HFF-Myc (cell line): ENCODE results near the gene TIAM1.
A peak's percentile ranks its signal among the peaks of the same experiment; 100 is the strongest.

Experiments used
- DNase-seq: peaks from one replicate; pipeline ENCODE4 v3.0.0-alpha.2; 2011; ENCODE audit warnings: low read depth; ENCODE audit errors: extremely low read depth
- H3K4me3 ChIP-seq: replicated peaks from 2 replicates; pipeline ENCODE4 v1.5.1; 2011; ENCODE audit warnings: low read depth, mild to moderate bottlenecking, control low read depth, low read length
- CTCF ChIP-seq: IDR thresholded peaks from 2 replicates; pipeline ENCODE4 v1.5.1; 2012; ENCODE audit warnings: mild to moderate bottlenecking, low read depth, low read length, control low read depth; ENCODE audit errors: missing control alignments

TIAM1 gene

DNA sequence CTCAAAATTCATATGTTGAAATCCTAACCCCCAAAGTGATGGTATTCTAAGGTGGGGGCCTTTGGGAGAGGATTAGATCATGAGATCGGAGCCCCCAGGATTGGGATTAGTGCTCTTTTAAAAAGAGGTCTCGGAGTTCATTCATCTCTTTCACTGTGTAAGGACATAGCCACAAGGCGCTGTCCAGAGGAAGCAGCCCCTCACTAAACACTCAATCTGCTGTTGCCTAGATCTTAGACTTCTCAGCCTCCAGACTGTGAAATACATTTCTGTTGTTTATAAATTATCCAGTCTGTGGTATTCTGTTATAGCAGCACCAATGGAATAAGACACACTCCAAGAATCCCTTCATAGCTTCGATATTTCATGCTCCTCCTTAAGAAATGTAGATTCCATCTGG is 12.4 kb upstream of the TIAM1 start:
- no peak for TF ChIP-seq CTCF
- H3K4me3 ChIP-seq, result no peak overlapping the region
- DNase-seq, result no peak

DNA sequence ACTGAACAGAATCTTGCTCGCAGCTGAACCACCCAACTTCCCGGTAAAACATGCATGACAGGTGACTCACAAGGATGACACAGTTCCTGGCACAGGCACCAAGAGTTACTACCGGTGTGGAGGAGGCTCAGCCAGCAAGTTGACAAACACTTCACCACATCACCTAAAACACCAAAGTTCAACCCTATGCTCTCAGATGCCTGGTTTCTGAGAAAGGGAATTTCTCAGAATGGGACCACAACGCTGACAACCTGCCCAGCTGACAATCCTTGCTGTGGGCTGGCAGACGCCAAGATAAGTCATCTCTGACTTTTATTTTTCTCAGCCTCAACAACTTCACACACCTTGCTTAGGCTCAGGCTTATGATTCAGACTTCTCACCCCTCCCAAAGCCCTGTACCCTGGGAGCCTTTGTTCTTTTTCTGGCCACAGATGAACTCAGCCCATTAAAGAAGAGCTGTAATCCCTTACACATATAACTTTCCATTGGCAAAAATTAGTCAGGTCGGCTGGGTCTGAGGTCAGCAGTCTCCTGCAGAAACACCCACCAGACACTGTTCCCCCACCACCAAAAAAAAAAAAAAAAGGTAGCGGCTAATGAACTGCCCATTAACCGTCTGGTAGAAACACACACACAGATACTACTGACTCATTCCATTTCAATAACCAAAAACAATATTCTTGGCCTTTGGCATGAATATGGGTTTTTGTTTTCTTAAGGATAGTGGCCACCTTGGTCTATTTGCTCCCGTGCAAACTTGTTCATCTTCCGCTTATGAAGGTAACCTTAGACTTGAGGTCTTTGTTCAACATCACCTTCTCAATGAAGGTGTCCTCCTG is 10.8 kb upstream of the TIAM1 start:
- no peak for TF ChIP-seq CTCF
- H3K4me3 ChIP-seq, result no peak overlapping the region
- peak; percentile 29 for DNase-seq

DNA sequence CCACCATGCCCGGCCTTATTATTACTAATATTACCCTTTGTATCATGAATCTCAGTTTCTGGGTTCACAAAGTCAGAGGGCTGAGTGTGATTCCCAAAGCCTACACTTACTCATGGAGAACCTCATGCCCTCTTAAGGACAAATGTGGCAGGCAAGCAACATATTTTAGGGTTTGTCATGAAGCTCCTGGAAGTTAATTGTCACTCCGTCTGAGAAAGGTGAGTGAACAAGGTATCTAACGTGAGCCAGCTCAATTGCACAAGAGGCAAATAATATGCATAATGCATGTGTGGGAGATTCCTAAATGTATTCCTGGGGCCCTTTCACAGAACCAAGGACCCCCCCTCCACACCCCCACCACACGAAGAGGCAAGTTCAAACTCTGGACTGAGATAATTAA is 10.1 kb upstream of the TIAM1 start:
- DNase-seq, result no peak
- no peak overlapping the region for H3K4me3 ChIP-seq

DNA sequence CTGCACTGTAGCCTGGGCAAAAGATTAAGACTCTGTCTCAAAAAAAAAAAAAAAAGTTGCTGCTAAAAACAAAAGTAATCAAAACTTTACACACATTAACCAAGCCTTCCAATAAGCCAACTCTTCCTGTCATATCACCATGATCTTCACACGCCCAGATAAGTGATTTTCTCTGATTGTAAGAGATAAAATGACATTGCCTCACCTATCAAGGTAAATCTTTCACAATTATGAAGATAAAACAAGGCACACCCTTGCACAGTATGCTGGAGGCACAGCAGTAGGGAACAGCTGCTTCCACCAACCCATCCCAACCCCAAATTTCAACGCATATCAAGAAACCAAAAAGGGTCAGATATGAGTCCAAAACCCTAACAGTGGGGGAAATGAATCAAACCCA is 8.8 kb upstream of the TIAM1 start:
- no peak for DNase-seq
- H3K4me3 ChIP-seq, result no peak overlapping the region
- no peak for TF ChIP-seq CTCF

More for the DNA sequence above, 10.1 kb upstream of the TIAM1 start:
- no peak for TF ChIP-seq CTCF

GRCh38 chr21:31351960-31352359 is 7.9 kb upstream of the TIAM1 start:
- H3K4me3 ChIP-seq, result no peak overlapping the region
- TF ChIP-seq CTCF, result no peak
- no peak for DNase-seq

GRCh38 chr21:31351438-31351837 is 7.4 kb upstream of the TIAM1 start:
- no peak overlapping the region for H3K4me3 ChIP-seq
- TF ChIP-seq CTCF, result no peak

GRCh38 chr21:31349208-31349607 is 5.1 kb upstream of the TIAM1 start:
- H3K4me3 ChIP-seq, result no peak overlapping the region
- no peak for DNase-seq
- TF ChIP-seq CTCF, result no peak

More at GRCh38 chr21:31351438-31351837, 7.4 kb upstream of the TIAM1 start:
- DNase-seq, result no peak
